Measurements from ENCODE around the gene VWDE.

The VWDE gene

GRCh38 chr7:12328888-12329770 is 74.5 kb downstream of the VWDE start:
- in situ Hi-C loops (cut with MboI; ENCODE audit: low sequenced_read_pairs): no loop called here

- in situ Hi-C loops (cut with MboI; ENCODE audit: low sequenced_read_pairs): no loop called here
Measured at GRCh38 chr7:12327922-12328321, 75.7 kb downstream of the VWDE start.

- in situ Hi-C loops (cut with MboI; ENCODE audit: low sequenced_read_pairs): no loop called here
Measured at GRCh38 chr7:12325646-12326045, 78.0 kb downstream of the VWDE start.

GRCh38 chr7:12323415-12323814 is 80.2 kb downstream of the VWDE start:
- in situ Hi-C loops (cut with MboI; ENCODE audit: low sequenced_read_pairs): no loop called here

GRCh38 chr7:12322903-12323300 is 80.8 kb downstream of the VWDE start:
- in situ Hi-C loops (cut with MboI; ENCODE audit: low sequenced_read_pairs): no loop called here

- in situ Hi-C loops (cut with MboI; ENCODE audit: low sequenced_read_pairs): no loop called here
Measured at GRCh38 chr7:12322284-12322902, 81.3 kb downstream of the VWDE start.

- in situ Hi-C loops (cut with MboI; ENCODE audit: low sequenced_read_pairs): no loop called here
Measured at GRCh38 chr7:12320987-12321647, 82.5 kb downstream of the VWDE start.

- in situ Hi-C loops (cut with MboI; ENCODE audit: low sequenced_read_pairs): no loop called here
Measured at GRCh38 chr7:12320241-12320986, 83.3 kb downstream of the VWDE start.

- in situ Hi-C loops (cut with MboI; ENCODE audit: low sequenced_read_pairs): no loop called here
Measured at GRCh38 chr7:12317675-12318074, 86.0 kb downstream of the VWDE start.

GRCh38 chr7:12316925-12317324 is 86.7 kb downstream of the VWDE start:
- in situ Hi-C loops (cut with MboI; ENCODE audit: low sequenced_read_pairs): no loop called here

- in situ Hi-C loops (cut with MboI; ENCODE audit: low sequenced_read_pairs): no loop called here
Measured at GRCh38 chr7:12315049-12315448, 88.6 kb downstream of the VWDE start.

- in situ Hi-C loops (cut with MboI; ENCODE audit: low sequenced_read_pairs): no loop called here
Measured at GRCh38 chr7:12314199-12314598, 89.5 kb downstream of the VWDE start.

GRCh38 chr7:12305502-12305901 is 98.2 kb downstream of the VWDE start:
- in situ Hi-C loops (cut with MboI; ENCODE audit: low sequenced_read_pairs): no loop called here

- in situ Hi-C loops (cut with MboI; ENCODE audit: low sequenced_read_pairs): no loop called here
Measured at GRCh38 chr7:12303495-12303894, 100.2 kb downstream of the VWDE start.

- in situ Hi-C loops (cut with MboI; ENCODE audit: low sequenced_read_pairs): no loop called here
Measured at GRCh38 chr7:12303062-12303461, 100.6 kb downstream of the VWDE start.

- in situ Hi-C loops (cut with MboI; ENCODE audit: low sequenced_read_pairs): no loop called here
Measured at GRCh38 chr7:12300415-12300814, 103.2 kb downstream of the VWDE start.

- in situ Hi-C loops (cut with MboI; ENCODE audit: low sequenced_read_pairs): no loop called here
Measured at GRCh38 chr7:12299367-12299766, 104.3 kb downstream of the VWDE start.

- in situ Hi-C loops (cut with MboI; ENCODE audit: low sequenced_read_pairs): no loop called here
Measured at GRCh38 chr7:12297283-12298108, 106.2 kb downstream of the VWDE start.

- in situ Hi-C loops (cut with MboI; ENCODE audit: low sequenced_read_pairs): no loop called here
Measured at GRCh38 chr7:12296051-12296570, 107.6 kb downstream of the VWDE start.

- in situ Hi-C loops (cut with MboI; ENCODE audit: low sequenced_read_pairs): no loop called here
Measured at GRCh38 chr7:12294701-12295100, 109.0 kb downstream of the VWDE start.

Data from HL-60/S4 treated with retinoic acid at 250 ng/mL for 4 days and 3 days (cell line).